ENCODE results near the gene FOXF1.

FOXF1 gene

GRCh38 chr16:86505185-86505898 lies 5.0 kb upstream of the FOXF1 start:
- DNase-seq: no peak

- no peak for DNase-seq
Observed at GRCh38 chr16:86505899-86506864, 4.1 kb upstream of the FOXF1 start.

GRCh38 chr16:86507173-86508027 lies 2.9 kb upstream of the FOXF1 start:
- DNase-seq: no peak

GRCh38 chr16:86508028-86508946 lies 2.0 kb upstream of the FOXF1 start:
- no peak for DNase-seq

DNA sequence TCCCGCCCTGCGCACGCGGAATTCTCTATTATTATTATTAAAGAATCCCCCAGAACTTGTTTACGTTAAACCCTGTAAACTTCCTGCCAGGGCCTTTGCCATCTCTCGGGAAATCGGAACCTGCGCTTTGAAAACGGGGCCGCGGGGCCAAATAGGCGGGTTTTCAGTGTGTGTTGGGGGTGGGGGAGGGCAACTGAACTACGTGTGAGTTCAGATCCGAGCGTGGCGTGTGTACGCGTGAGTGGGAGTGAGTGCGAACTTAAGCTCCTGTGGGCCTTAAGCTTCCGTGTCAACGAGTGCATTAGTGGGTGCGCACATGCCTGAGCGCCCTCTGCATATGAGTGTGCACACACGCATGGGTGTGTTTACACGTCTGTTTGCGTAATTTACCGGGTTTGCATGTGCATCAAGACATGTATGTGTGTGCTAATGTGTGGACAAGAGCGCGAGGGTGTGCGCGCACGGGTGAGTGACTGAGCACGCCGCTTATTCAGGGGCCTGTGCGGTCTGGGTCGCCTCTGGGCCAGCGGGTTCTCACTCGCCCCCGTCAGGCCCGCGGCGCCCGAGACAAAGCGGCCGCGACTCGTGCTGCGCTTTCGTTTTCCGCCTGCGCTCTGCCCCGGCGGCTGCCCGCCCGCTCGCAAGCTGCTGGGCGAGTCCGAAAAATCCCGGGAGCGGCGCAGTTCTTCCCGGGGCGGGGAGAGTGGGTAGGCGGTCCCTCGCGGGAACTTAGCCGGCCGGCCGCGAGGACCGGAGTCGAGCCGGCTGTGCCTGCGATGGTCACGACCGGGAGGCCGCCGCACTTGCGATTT lies 1.2 kb upstream of the FOXF1 start:
- DNase-seq: no peak

- DNase-seq: no peak
Observed at GRCh38 chr16:86509759-86510464, 415 bp upstream of the FOXF1 start.

GRCh38 chr16:86511317-86512161 lies 1.2 kb downstream of the FOXF1 start:
- DNase-seq: no peak

- no peak for DNase-seq
Observed at GRCh38 chr16:86512301-86512859, 2.1 kb downstream of the FOXF1 start.

DNA sequence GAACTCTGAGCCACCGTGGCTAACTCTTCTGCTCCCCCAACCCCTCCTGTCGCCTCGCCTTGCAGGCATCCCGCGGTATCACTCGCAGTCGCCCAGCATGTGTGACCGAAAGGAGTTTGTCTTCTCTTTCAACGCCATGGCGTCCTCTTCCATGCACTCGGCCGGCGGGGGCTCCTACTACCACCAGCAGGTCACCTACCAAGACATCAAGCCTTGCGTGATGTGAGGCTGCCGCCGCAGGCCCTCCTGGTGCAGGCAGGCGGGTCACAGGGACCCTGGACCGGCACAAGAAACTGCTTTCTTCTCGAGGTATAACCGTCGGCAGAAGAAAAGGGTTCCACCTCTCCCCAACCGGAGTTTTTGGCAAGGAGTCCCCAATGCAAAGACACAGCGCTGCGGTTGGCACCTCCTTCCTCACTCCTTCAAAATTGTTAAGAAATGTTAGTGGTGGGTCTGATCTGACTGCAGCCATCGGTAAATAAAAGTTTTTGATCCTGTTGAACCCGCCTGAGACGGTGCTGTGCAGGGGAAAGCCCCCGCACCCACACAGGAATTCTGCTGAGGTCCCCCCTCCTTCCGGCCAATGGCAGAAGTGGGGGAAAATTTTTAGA lies 2.6 kb downstream of the FOXF1 start:
- no peak for DNase-seq

GRCh38 chr16:86513471-86514277 lies 3.3 kb downstream of the FOXF1 start:
- DNase-seq: no peak

DNA sequence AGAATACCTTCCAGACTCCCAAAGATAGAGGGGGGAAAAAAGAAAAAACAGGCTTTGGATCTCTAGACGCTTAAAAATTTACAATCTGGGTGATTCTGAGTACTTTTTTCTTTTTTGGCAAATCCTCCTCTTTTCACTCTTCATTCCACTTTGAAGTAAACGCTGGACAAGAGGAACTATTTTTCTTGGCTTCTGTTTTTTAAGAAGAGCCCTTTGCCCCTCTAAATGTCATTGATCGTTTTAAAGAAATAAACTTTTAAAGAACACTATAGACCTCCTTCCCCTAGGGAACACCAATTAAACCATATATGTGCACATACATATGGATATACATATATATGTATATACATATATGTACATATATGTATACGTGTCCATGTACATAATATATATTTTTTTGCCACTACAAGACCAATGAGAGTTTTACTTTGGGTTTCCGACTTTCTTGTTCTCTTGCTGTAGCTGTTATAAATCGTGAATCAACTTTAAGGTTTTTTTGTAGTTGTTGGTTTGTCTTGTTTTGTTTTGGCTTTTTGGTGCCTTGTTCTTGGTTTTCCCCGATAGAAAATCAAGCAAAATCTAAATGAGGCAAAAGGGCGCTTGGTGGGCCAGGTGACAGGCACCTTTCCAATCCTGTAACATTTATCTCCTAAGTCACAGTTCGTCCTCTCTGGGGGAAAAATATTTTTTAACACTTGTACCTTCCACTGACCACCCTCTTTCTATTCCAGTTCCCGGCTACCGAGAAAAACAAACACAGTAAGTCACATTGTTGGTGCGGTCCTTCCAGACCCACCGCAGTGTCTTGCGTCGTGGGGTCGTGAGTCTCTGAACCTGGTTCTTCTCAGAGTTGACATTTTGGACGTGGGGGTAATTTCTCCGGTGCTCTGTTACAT lies 4.4 kb downstream of the FOXF1 start:
- DNase-seq: no peak

DNA sequence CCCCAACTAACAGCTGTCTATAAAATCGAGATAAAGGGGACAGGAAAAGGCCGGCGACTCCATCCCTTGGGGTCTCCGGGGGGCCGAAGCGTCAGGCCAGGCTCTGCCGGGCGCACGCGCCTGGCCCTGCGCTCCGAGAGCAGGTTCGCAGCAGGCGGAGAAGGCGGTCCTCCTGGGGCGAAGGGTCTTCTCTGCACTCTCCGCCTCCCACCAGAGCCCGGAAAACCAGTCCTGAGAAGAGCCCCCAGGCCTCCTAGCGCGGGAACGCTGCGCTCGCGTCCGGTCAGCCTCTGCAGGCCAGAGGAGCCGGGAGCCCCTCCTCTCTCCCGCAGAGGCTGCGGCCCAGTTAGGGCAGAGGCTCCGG lies 5.1 kb downstream of the FOXF1 start:
- DNase-seq: no peak

DNA sequence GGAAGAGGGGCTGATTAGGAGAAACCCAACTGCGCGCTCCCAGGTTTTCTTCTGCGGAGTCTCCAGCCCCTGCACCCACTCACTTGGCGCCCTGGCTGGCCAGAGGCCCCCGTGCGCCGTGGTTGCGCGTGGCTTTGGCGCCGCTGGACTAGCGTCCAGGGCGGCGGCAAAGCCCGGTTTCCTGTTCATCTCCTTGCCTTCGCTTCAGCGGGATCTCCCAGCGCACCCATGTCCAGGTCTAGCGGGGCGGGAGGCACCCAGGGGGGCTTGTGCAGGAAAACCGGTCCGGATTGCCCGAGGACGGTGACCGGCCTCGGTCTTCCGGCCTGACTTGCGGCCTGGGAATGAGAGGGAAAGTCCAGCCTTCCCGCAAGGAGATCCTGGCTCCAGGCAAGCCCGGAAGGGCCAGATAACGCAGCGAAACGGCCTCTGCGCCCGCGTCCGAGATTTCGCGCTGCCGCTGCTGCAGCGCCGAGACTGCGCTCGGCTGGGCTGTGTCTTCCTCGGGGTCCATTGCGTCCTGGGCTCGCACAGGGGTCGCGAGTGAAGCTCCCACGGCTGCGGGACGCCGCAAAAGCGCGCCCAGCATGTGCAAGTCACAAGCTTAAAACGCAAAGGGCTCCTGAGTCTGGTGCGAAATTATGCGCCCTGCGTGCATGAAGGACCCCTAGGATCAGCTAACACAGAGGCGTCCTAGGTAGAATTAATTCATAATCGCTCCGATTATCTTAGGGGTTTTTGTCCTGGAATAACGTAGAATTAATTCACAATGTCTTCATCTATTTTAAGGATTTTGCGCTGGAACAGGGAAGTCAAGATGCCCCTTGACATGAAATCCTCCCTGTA lies 5.7 kb downstream of the FOXF1 start:
- DNase-seq: no peak

GRCh38 chr16:86516623-86517003 lies 6.3 kb downstream of the FOXF1 start:
- DNase-seq: no peak

DNA sequence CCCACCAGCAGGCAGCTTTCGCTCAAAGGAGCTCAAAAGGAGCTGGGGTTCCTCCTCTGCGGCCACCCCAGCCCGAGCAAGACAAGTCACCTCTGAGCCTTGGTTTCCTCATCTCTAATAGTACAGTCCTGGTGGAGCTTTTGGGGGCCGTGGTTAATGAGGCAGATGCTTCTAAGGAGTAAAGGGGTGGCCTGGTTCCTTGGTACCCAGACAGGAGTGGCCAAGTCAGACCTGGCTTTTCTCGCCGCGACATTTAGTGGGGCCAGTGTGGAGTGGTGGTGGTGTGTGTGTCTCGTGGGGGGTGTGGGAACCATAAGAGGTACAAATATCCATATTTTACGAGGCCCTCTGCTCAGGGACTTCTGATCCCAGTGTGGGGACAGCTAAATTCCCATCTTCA lies 6.7 kb downstream of the FOXF1 start:
- no peak for DNase-seq

Data from CD4-positive, alpha-beta T cell treated with Interleukin-12 subunit alpha and Interleukin-12 subunit beta, for 1 hour (primary cell).